ENCODE measurements around the gene KIF1B. TPM values are rescaled to one million over a fixed set of nuclear protein-coding genes. Genes with fewer than 3 reads are reported as not detected.

KIF1B gene
- total and polyA plus RNA-seq, 8 donors, result 8.2 to 26.4 (median 19.3) TPM

- DNase-seq (no peak), FAIRE-seq (no peak), ATAC-seq (no peak)
- no peaks in the 10 kb centered on the region for H3K27me3 ChIP-seq
- peaks cover 0 to 40% (median 0%) of the 10 kb centered on the region in 3 donors for H3K36me3 ChIP-seq
- no peak overlapping the region for H3K4me3 ChIP-seq
- H3K27ac ChIP-seq, result no peak overlapping the region
- no peaks in the 10 kb centered on the region for H3K9me3 ChIP-seq
- H3K4me1 ChIP-seq, result no peaks in the 10 kb centered on the region
- intact Hi-C loops (cut with DNase I), result no loop called here
- WGBS, 2 donors, result 72 to 81% methylated on average over 2 of the region's 2 CpGs
- TF ChIP-seq CTCF (IDR thresholded peaks at IDR 0.05), result no peak
Measured at GRCh38 chr1:10353693-10354092, 143.3 kb downstream of the KIF1B start.

- H3K27ac ChIP-seq, result no peak overlapping the region
- no peak overlapping the region for H3K4me3 ChIP-seq
- H3K9me3 ChIP-seq, result no peaks in the 10 kb centered on the region
- WGBS, 2 donors, result 85 to 96% methylated on average over 1 of the region's 1 CpG
- H3K36me3 ChIP-seq, result peaks cover 2 to 50% (median 3%) of the 10 kb centered on the region in 3 donors
- intact Hi-C loops (cut with DNase I), result no loop called here
- FAIRE-seq, result no peak
- no peaks in the 10 kb centered on the region for H3K4me1 ChIP-seq
- DNase-seq, result no peak
- H3K27me3 ChIP-seq, result no peaks in the 10 kb centered on the region
- TF ChIP-seq CTCF (IDR thresholded peaks at IDR 0.05), result no peak
- ATAC-seq, result no peak
Measured at GRCh38 chr1:10360045-10360444, 149.7 kb downstream of the KIF1B start.

DNA sequence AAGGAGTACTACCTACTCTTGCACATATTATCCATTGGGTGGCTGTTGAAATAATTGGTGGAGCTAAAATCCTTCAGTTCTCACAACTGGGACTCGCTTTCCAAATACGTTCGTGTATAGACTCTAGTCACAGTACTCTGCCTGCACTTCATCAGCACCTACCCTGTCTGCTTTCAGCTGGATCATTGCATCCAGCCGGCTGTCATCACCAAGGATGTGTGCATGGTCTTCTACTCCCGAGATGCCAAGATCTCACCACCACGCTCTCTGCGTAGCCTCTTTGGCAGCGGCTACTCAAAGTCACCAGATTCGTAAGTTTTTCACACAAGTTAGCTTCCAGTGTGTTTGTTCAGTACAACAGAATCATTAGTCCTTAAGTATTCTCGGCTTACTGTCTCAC is 151.1 kb downstream of the KIF1B start:
- peaks cover 5 to 58% (median 9%) of the 10 kb centered on the region in 3 donors for H3K36me3 ChIP-seq
- DNase-seq (no peak), ATAC-seq (no peak), FAIRE-seq (no peak)
- H3K9me3 ChIP-seq, result no peaks in the 10 kb centered on the region
- intact Hi-C loops (cut with DNase I), result no loop called here
- no peak for TF ChIP-seq CTCF (IDR thresholded peaks at IDR 0.05)
- H3K27ac ChIP-seq, result no peak overlapping the region
- H3K4me3 ChIP-seq, result no peak overlapping the region
- no peaks in the 10 kb centered on the region for H3K4me1 ChIP-seq
- no peaks in the 10 kb centered on the region for H3K27me3 ChIP-seq
- WGBS, 2 donors, result 96 to 97% methylated on average over 10 of the region's 10 CpGs

GRCh38 chr1:10368194-10368593 is 157.8 kb downstream of the KIF1B start:
- intact Hi-C loops (cut with DNase I), result no loop called here
- H3K9me3 ChIP-seq, result no peaks in the 10 kb centered on the region
- no peaks in the 10 kb centered on the region for H3K27me3 ChIP-seq
- WGBS, 2 donors, result 79 to 84% methylated on average over 6 of the region's 6 CpGs
- no peak for TF ChIP-seq CTCF (IDR thresholded peaks at IDR 0.05)
- H3K36me3 ChIP-seq, result peaks cover 9 to 52% (median 11%) of the 10 kb centered on the region in 3 donors
- ATAC-seq (no peak), FAIRE-seq (no peak), DNase-seq (no peak)
- H3K27ac ChIP-seq, result no peak overlapping the region
- no peaks in the 10 kb centered on the region for H3K4me1 ChIP-seq
- H3K4me3 ChIP-seq, result no peak overlapping the region

- intact Hi-C loops (cut with DNase I), result no loop called here
- FAIRE-seq, result no peak
- no peak for DNase-seq
- WGBS, 2 donors, result 84 to 86% methylated on average over 8 of the region's 8 CpGs
- no peaks in the 10 kb centered on the region for H3K4me1 ChIP-seq
- peaks cover 0 to 49% (median 3%) of the 10 kb centered on the region in 3 donors for H3K36me3 ChIP-seq
- no peak overlapping the region for H3K4me3 ChIP-seq
- H3K27me3 ChIP-seq, result no peaks in the 10 kb centered on the region
- no peaks in the 10 kb centered on the region for H3K9me3 ChIP-seq
- TF ChIP-seq CTCF (IDR thresholded peaks at IDR 0.05), result no peak
- ATAC-seq, result no peak
- no peak overlapping the region for H3K27ac ChIP-seq
Measured at GRCh38 chr1:10374442-10374860, 164.1 kb downstream of the KIF1B start.

Data from pancreas (tissue), 10 donors.